ENCODE measurements around the gene MAPK7.

- no peak for TF ChIP-seq CTCF (IDR thresholded peaks at IDR 0.05)
- no peak for TF ChIP-seq ZFX (IDR thresholded peaks at IDR 0.05; ENCODE audit: borderline replicate concordance)
Measured at GRCh38 chr17:19380481-19381301, 2.4 kb downstream of the MAPK7 start.
